ENCODE results near the gene DUSP15. TPM values are rescaled to one million over a fixed set of nuclear protein-coding genes. Genes with fewer than 3 reads are reported as not detected.

The DUSP15 gene
- total RNA-seq, 1 experiment from 2014 or later = not detected

DNA sequence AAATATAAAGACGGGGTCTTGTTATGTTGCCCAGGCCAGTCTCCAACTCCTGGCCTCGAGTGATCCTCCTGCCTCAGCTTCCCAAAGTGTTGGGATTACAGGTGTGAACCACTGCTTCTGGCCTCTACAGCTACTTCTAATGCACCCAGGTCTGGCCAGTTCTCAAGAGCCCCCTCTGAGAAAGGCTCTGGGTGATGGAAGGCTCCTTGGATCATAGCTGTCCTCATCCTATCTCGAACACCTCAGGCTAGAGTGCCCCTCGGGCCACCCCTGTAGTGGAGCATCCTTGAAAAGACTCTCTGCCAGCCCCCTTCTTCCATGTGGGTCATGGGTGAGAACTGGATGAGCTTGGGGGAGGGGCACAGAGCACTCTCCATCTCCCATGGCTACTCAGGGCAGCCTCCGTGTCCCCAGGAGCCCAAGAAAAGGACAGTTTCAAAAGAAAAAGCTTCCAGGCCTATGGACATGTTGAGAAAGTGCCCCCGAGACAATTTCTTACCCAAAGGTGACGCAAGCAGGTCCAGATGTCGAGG lies 51.9 kb downstream of the DUSP15 start:
- Histone ChIP-seq H2AFZ (ENCODE audit: low read depth, low read length, poor library complexity, severe bottlenecking) (no peak overlapping the region), H4K20me1 (ENCODE audit: insufficient read depth) (no peaks in the 10 kb centered on the region), H3K9me3 (ENCODE audit: control insufficient read depth in 1 of 2, insufficient read depth in 1 of 2, low read depth in 1 of 2, low read length in 2 of 2) (no peaks in the 10 kb centered on the region), H3K36me3 (ENCODE audit: control insufficient read depth in 1 of 2, insufficient read depth in 2 of 2, low read length in 2 of 2) (no peaks in the 10 kb centered on the region), H3K79me2 (ENCODE audit: insufficient read depth, low read length) (no peaks in the 10 kb centered on the region), H3K9me2 (ENCODE audit: insufficient read depth) (no peaks in the 10 kb centered on the region), H3K27me3 (ENCODE audit: insufficient read depth, low read length) (no peaks in the 10 kb centered on the region), H3K4me1 (ENCODE audit: control insufficient read depth in 1 of 2, insufficient read depth in 2 of 2, low read length in 2 of 2) (peaks cover 0 to 9% of the 10 kb centered on the region in 2 experiments; a peak in 1 of 4 replicates), H3K4me2 (ENCODE audit: low read length) (no peak overlapping the region), H3K4me3 (replicated peaks in 1 of 2; ENCODE audit: low read depth in 1 of 2, low read length in 2 of 2) (no peak overlapping the region), H3K9ac (ENCODE audit: low read length) (no peak overlapping the region), H3K27ac (ENCODE audit: low read depth, low read length) (no peak overlapping the region)
- TF ChIP-seq, protein P1, sequence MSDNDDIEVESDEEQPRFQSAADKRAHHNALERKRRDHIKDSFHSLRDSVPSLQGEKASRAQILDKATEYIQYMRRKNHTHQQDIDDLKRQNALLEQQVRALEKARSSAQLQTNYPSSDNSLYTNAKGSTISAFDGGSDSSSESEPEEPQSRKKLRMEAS (IDR thresholded peaks at IDR 0.05) = no peak
- TF ChIP-seq EZH2 (IDR thresholded peaks at IDR 0.05) (no peak), POLR2A (IDR thresholded peaks at IDR 0.05; ENCODE audit: borderline replicate concordance, extremely low read depth, insufficient read depth, insufficient read length) (no peak), EGR1 (IDR thresholded peaks at IDR 0.05; ENCODE audit: low read depth) (no peak), ZNF274 (IDR thresholded peaks at IDR 0.05; ENCODE audit: low read depth, low read length) (no peak), CBX3 (IDR thresholded peaks at IDR 0.05; ENCODE audit: low read depth) (no peak), POLR2AphosphoS5 (IDR thresholded peaks at IDR 0.05; ENCODE audit: low read depth, low read length) (no peak), EZH2phosphoT487 (IDR thresholded peaks at IDR 0.05; ENCODE audit: borderline replicate concordance) (no peak), CEBPB (IDR thresholded peaks at IDR 0.05; ENCODE audit: low read depth) (no peak), SIN3A (IDR thresholded peaks at IDR 0.05; ENCODE audit: low read depth) (no peak), ZFX (IDR thresholded peaks at IDR 0.05) (no peak), SP1 (IDR thresholded peaks at IDR 0.05; ENCODE audit: low read depth) (no peak)
- CTCF ChIA-PET = no interaction called here
- no peak for DNase-seq (ENCODE audit: low read depth, low spot score)
- intact Hi-C loops (cut with micrococcal nuclease) = no loop called here
- RAD21 ChIA-PET (ENCODE audit: low non-redundant PET in 1 of 2, low total read pairs in 2 of 2, uncharacterized antibody in 2 of 2, unreplicated experiment in 2 of 2) = no interaction called here
- BruUV-seq (replicated peaks) = no TSS peak
- ATAC-seq = no peak
- POLR2A ChIA-PET = interaction anchor here (1.9 kb wide), 1 partner anchor 12 kb away, joined by 4 read pairs; no protein-coding TSS in a partner anchor

DNA sequence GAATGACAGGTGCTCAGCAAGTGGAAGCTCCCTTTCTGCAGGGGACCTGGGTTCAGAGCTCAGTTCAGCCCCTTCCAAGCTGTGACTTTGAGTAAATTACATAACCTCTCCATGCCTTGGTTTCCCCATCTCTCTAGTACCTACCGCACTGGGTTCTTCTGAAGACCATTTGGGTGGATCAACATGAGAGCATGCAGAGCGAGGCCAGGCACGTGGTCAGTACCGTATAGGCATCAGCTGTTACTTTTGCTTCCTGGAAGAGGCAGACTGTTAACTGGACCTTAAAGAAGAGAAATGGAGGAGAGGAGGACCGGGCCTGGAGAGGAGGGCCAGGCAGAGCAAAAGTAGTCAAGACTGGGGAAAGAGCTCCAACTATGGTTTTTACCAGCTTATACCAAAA lies 52.9 kb downstream of the DUSP15 start:
- BruUV-seq (replicated peaks) = no TSS peak
- no peaks in the 10 kb centered on the region for H3K79me2 ChIP-seq (ENCODE audit: insufficient read depth, low read length)
- no peaks in the 10 kb centered on the region for H3K27me3 ChIP-seq (ENCODE audit: insufficient read depth, low read length)
- POLR2A ChIA-PET = interaction anchor here (0.5 to 1.9 kb wide), 2 partner anchors 11 to 95 kb away, joined by 3 to 4 read pairs; partner anchors contain the start of gene BCL2L1
- H4K20me1 ChIP-seq (ENCODE audit: insufficient read depth) = no peaks in the 10 kb centered on the region
- H3K9me3 ChIP-seq (ENCODE audit: control insufficient read depth in 1 of 2, insufficient read depth in 1 of 2, low read depth in 1 of 2, low read length in 2 of 2) = no peaks in the 10 kb centered on the region
- H3K4me1 ChIP-seq (ENCODE audit: control insufficient read depth in 1 of 2, insufficient read depth in 2 of 2, low read length in 2 of 2) = peaks cover 0 to 4% of the 10 kb centered on the region in 2 experiments; a peak in 1 of 4 replicates
- no peaks in the 10 kb centered on the region for H3K36me3 ChIP-seq (ENCODE audit: control insufficient read depth in 1 of 2, insufficient read depth in 2 of 2, low read length in 2 of 2)
- H3K4me3 ChIP-seq (replicated peaks in 1 of 2; ENCODE audit: low read depth in 1 of 2, low read length in 2 of 2) = no peak overlapping the region
- H3K4me2 ChIP-seq (ENCODE audit: low read length) = no peak overlapping the region
- no peak overlapping the region for H2AFZ ChIP-seq (ENCODE audit: low read depth, low read length, poor library complexity, severe bottlenecking)
- no peak for DNase-seq (ENCODE audit: low read depth, low spot score)
- H3K9me2 ChIP-seq (ENCODE audit: insufficient read depth) = no peaks in the 10 kb centered on the region
- RAD21 ChIA-PET (ENCODE audit: low non-redundant PET in 1 of 2, low total read pairs in 2 of 2, uncharacterized antibody in 2 of 2, unreplicated experiment in 2 of 2) = no interaction called here
- ATAC-seq = no peak
- no peak overlapping the region for H3K27ac ChIP-seq (ENCODE audit: low read depth, low read length)
- intact Hi-C loops (cut with micrococcal nuclease) = no loop called here
- CTCF ChIA-PET = no interaction called here
- no peak overlapping the region for H3K9ac ChIP-seq (ENCODE audit: low read length)
- no peak for TF ChIP-seq YY1 (IDR thresholded peaks at IDR 0.05; ENCODE audit: extremely low read depth, insufficient replicate concordance, low read depth, low read length)
- TF ChIP-seq POLR2A (IDR thresholded peaks at IDR 0.05; ENCODE audit: borderline replicate concordance, extremely low read depth, insufficient read depth, insufficient read length) = no peak
- no peak for TF ChIP-seq ELF1 (IDR thresholded peaks at IDR 0.05; ENCODE audit: borderline replicate concordance, low read depth)
- TF ChIP-seq, protein P2, sequence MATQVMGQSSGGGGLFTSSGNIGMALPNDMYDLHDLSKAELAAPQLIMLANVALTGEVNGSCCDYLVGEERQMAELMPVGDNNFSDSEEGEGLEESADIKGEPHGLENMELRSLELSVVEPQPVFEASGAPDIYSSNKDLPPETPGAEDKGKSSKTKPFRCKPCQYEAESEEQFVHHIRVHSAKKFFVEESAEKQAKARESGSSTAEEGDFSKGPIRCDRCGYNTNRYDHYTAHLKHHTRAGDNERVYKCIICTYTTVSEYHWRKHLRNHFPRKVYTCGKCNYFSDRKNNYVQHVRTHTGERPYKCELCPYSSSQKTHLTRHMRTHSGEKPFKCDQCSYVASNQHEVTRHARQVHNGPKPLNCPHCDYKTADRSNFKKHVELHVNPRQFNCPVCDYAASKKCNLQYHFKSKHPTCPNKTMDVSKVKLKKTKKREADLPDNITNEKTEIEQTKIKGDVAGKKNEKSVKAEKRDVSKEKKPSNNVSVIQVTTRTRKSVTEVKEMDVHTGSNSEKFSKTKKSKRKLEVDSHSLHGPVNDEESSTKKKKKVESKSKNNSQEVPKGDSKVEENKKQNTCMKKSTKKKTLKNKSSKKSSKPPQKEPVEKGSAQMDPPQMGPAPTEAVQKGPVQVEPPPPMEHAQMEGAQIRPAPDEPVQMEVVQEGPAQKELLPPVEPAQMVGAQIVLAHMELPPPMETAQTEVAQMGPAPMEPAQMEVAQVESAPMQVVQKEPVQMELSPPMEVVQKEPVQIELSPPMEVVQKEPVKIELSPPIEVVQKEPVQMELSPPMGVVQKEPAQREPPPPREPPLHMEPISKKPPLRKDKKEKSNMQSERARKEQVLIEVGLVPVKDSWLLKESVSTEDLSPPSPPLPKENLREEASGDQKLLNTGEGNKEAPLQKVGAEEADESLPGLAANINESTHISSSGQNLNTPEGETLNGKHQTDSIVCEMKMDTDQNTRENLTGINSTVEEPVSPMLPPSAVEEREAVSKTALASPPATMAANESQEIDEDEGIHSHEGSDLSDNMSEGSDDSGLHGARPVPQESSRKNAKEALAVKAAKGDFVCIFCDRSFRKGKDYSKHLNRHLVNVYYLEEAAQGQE (IDR thresholded peaks at IDR 0.05; ENCODE audit: low read depth) = no peak
- no peak for TF ChIP-seq SIN3A (IDR thresholded peaks at IDR 0.05; ENCODE audit: low read depth)
- TF ChIP-seq FOSL1 (IDR thresholded peaks at IDR 0.05; ENCODE audit: low read depth) = no peak
- no peak for TF ChIP-seq POLR2AphosphoS5 (IDR thresholded peaks at IDR 0.05; ENCODE audit: low read depth, low read length)
- no peak for TF ChIP-seq RAD21 (IDR thresholded peaks at IDR 0.05; ENCODE audit: low read depth)
- no peak for TF ChIP-seq ZFX (IDR thresholded peaks at IDR 0.05)
- TF ChIP-seq EGR1 (IDR thresholded peaks at IDR 0.05; ENCODE audit: low read depth) = no peak
- TF ChIP-seq ZNF274 (IDR thresholded peaks at IDR 0.05; ENCODE audit: low read depth, low read length) = no peak
- TF ChIP-seq JUND (IDR thresholded peaks at IDR 0.05) = no peak
- no peak for TF ChIP-seq TCF7L2 (IDR thresholded peaks at IDR 0.05; ENCODE audit: borderline replicate concordance, extremely low read depth, insufficient read depth, insufficient read length)
